CD14-positive monocyte (primary cell): ENCODE data around the gene RNF44. TPM values are rescaled to one million over a fixed set of nuclear protein-coding genes. Genes with fewer than 3 reads are reported as not detected.
A peak's percentile ranks its signal among the peaks of the same experiment; 100 is the strongest.

Experiments used
- DNase-seq, 3 donors: peaks; one replicate each; pipeline ENCODE4 v3.0.0-alpha.2; 2011 to 2022
- H2AFZ ChIP-seq: 2 replicates; pipeline ENCODE4 v1.6.0; 2012; ENCODE audit warnings: mild to moderate bottlenecking, low read depth, low read length, inconsistent platforms; ENCODE audit not compliant: insufficient read depth, poor library complexity, severe bottlenecking
- H3K27ac ChIP-seq, 2 donors: 1 replicate in 1 of 2; 2 replicates in 1 of 2; pipeline ENCODE4 v1.5.1; 2012 to 2013; ENCODE audit warnings: low read length in 2 of 2, control low read depth in 1 of 2, inconsistent platforms in 1 of 2, low read depth in 1 of 2, mild to moderate bottlenecking in 1 of 2
- H3K27me3 ChIP-seq, 2 donors: one replicate each; pipeline versions ENCODE4 v1.6.0 to v1.6.1; 2011 to 2013; ENCODE audit warnings: low read length in 2 of 2; ENCODE audit not compliant: control insufficient read depth in 2 of 2, insufficient read depth in 2 of 2
- H3K36me3 ChIP-seq, 2 donors: replicated peaks in 1 of 2; 1 replicate in 1 of 2; 2 replicates in 1 of 2; pipeline versions ENCODE4 v1.5.1 to v1.6.1; 2012 to 2013; ENCODE audit warnings: low read length in 2 of 2, control low read depth in 1 of 2, inconsistent platforms in 1 of 2, mild to moderate bottlenecking in 1 of 2; ENCODE audit not compliant: insufficient read depth in 2 of 2, control insufficient read depth in 1 of 2
- H3K4me1 ChIP-seq, 2 donors: 1 replicate in 1 of 2; 2 replicates in 1 of 2; pipeline versions ENCODE4 v1.5.1 to v1.6.1; 2012 to 2013; ENCODE audit warnings: low read length in 2 of 2, control low read depth in 1 of 2, inconsistent platforms in 1 of 2, mild to moderate bottlenecking in 1 of 2, moderate library complexity in 1 of 2; ENCODE audit not compliant: insufficient read depth in 2 of 2, control insufficient read depth in 1 of 2
- H3K4me2 ChIP-seq: replicated peaks from 2 replicates; pipeline ENCODE3; 2012; ENCODE audit warnings: low read length, moderate library complexity, mild to moderate bottlenecking; ENCODE audit not compliant: poor library complexity, severe bottlenecking; ENCODE audit errors: extremely low read depth
- H3K4me3 ChIP-seq, 3 experiments: fragments of 200-600 bp in 1 of 3; sonication (generic) in 1 of 3; replicated peaks in 1 of 3; 1 replicate in 2 of 3; 2 replicates in 1 of 3; pipeline ENCODE4 v1.5.1; 2011 to 2013; ENCODE audit warnings: low read length in 3 of 3, mild to moderate bottlenecking in 3 of 3, control low read depth in 2 of 3, low read depth in 2 of 3, inconsistent platforms in 1 of 3, moderate library complexity in 1 of 3
- H3K79me2 ChIP-seq: 2 replicates; pipeline ENCODE4 v1.6.0; 2012; ENCODE audit warnings: mild to moderate bottlenecking, control low read depth, inconsistent platforms, low read length, moderate library complexity; ENCODE audit not compliant: insufficient read depth
- H3K9ac ChIP-seq: 2 replicates; pipeline ENCODE4 v1.6.0; 2017; ENCODE audit warnings: low read length, mild to moderate bottlenecking; ENCODE audit not compliant: insufficient read depth, poor library complexity, severe bottlenecking
- H3K9me3 ChIP-seq, 2 donors: replicated peaks in 1 of 2; 1 replicate in 1 of 2; 2 replicates in 1 of 2; pipeline versions ENCODE4 v1.5.1 to v1.6.1; 2012 to 2013; ENCODE audit warnings: low read length in 2 of 2, control low read depth in 1 of 2; ENCODE audit not compliant: control insufficient read depth in 1 of 2, insufficient read depth in 1 of 2
- H4K20me1 ChIP-seq: 2 replicates; pipeline ENCODE4 v1.6.0; 2012; ENCODE audit warnings: mild to moderate bottlenecking, low read length, control low read depth, moderate library complexity; ENCODE audit not compliant: insufficient read depth
- H3K27ac Mint-ChIP-seq, 7 donors: one replicate each; pipeline ENCODE4 v1.8.0; 2020; ENCODE audit warnings: mild to moderate bottlenecking in 7 of 7, mixed read lengths in 7 of 7, moderate library complexity in 6 of 7, inconsistent platforms in 2 of 7
- H3K27me3 Mint-ChIP-seq, 3 donors: one replicate each; pipeline ENCODE4 v1.8.0; 2021 to 2022; ENCODE audit warnings: low read depth in 3 of 3, mild to moderate bottlenecking in 3 of 3, mixed read lengths in 3 of 3, moderate library complexity in 3 of 3, inconsistent platforms in 1 of 3
- H3K36me3 Mint-ChIP-seq, 2 donors: one replicate each; pipeline ENCODE4 v1.8.0; 2020; ENCODE audit warnings: mixed read lengths in 2 of 2, inconsistent platforms in 1 of 2, mild to moderate bottlenecking in 1 of 2
- H3K4me1 Mint-ChIP-seq: one replicate; pipeline ENCODE4 v1.8.0; 2020; ENCODE audit warnings: mild to moderate bottlenecking, mixed read lengths
- H3K4me3 Mint-ChIP-seq, 2 donors: one replicate each; pipeline ENCODE4 v1.8.0; 2020; ENCODE audit warnings: mild to moderate bottlenecking in 2 of 2, mixed read lengths in 2 of 2, moderate library complexity in 1 of 2
- H3K9me3 Mint-ChIP-seq, 7 donors: one replicate each; pipeline ENCODE4 v1.8.0; 2020 to 2022; ENCODE audit warnings: mixed read lengths in 7 of 7, mild to moderate bottlenecking in 6 of 7, moderate library complexity in 6 of 7, inconsistent platforms in 2 of 7
- CTCF ChIP-seq: fragments of 200-600 bp; IDR thresholded peaks from one replicate; pipeline ENCODE4 v1.8.0; 2022; ENCODE audit warnings: antibody characterized with exemption, mild to moderate bottlenecking
- WGBS: methylation state at CpG from one replicate; pipeline ENCODE4 v1.1.5; 2013; ENCODE audit warnings: missing lambda C conversion rate; ENCODE audit not compliant: insufficient coverage; 5-methylcytosine and 5-hydroxymethylcytosine counted together
- intact Hi-C, 2 donors: fragments of 100-400 bp; cut with micrococcal nuclease; formaldehyde crosslinking; loops; one replicate each; pipeline versions ENCODE4 v1.15.0 to v1.15.1; 2023
- polyA plus RNA-seq, 3 donors: library from polyadenylated mRNA; depleted of rRNA in 1 of 3; unstranded in 2 of 3; stranded (reverse) in 1 of 3; fragments of 300-500 nt in 2 of 3; fragments of >200 nt in 1 of 3; fragmentation: Illumina TruSeq in 2 of 3; gene quantifications; 1 replicate in 2 of 3; 2 replicates in 1 of 3; pipeline ENCODE4 v1.2.3, GENCODE V29; 2012 to 2021

Gene RNF44
- polyA plus RNA-seq, 3 donors = 1.9 to 133 (median 3.1) TPM

GRCh38 chr5:176528301-176528700 is 8.9 kb downstream of the RNF44 start:
- peak overlapping the region in 1 of 7 donors; percentile 60 for H3K27ac Mint-ChIP-seq
- no peak overlapping the region for H3K27ac ChIP-seq
- peaks cover 32 to 47% of the 10 kb centered on the region in 2 donors for H3K36me3 Mint-ChIP-seq
- H3K36me3 ChIP-seq = peaks cover 48 to 49% of the 10 kb centered on the region in 2 donors
- H3K4me1 ChIP-seq = peaks cover 31 to 33% of the 10 kb centered on the region in 2 donors
- no peaks in the 10 kb centered on the region for H3K9me3 ChIP-seq
- peaks cover 35% of the 10 kb centered on the region for H3K4me1 Mint-ChIP-seq
- peaks cover 26% of the 10 kb centered on the region for H3K79me2 ChIP-seq
- TF ChIP-seq CTCF = no peak
- H4K20me1 ChIP-seq = peaks cover 60% of the 10 kb centered on the region
- H3K4me3 ChIP-seq = no peak overlapping the region
- H3K4me3 Mint-ChIP-seq = no peak overlapping the region
- H2AFZ ChIP-seq = no peak overlapping the region
- no peak overlapping the region for H3K4me2 ChIP-seq
- no peaks in the 10 kb centered on the region for H3K9me3 Mint-ChIP-seq
- no peaks in the 10 kb centered on the region for H3K27me3 ChIP-seq
- no peak for DNase-seq
- WGBS = 96% methylated on average over 7 of the region's 11 CpGs
- peaks cover 0 to 3% (median 0%) of the 10 kb centered on the region in 3 donors for H3K27me3 Mint-ChIP-seq
- intact Hi-C loops = no loop called here
- H3K9ac ChIP-seq = no peak overlapping the region

GRCh38 chr5:176527246-176528222 is 9.7 kb downstream of the RNF44 start:
- H3K9me3 Mint-ChIP-seq = no peaks in the 10 kb centered on the region
- DNase-seq = no peak
- H3K79me2 ChIP-seq = peaks cover 18% of the 10 kb centered on the region
- peaks cover 23 to 25% of the 10 kb centered on the region in 2 donors for H3K4me1 ChIP-seq
- no peak overlapping the region for H3K9ac ChIP-seq
- peaks cover 32 to 47% of the 10 kb centered on the region in 2 donors for H3K36me3 Mint-ChIP-seq
- H3K36me3 ChIP-seq = peaks cover 48 to 49% of the 10 kb centered on the region in 2 donors
- H3K27ac Mint-ChIP-seq = peak overlapping the region in 1 of 7 donors; percentile 55
- intact Hi-C loops = no loop called here
- peaks cover 53% of the 10 kb centered on the region for H4K20me1 ChIP-seq
- H3K4me3 ChIP-seq = no peak overlapping the region
- no peak overlapping the region for H3K4me2 ChIP-seq
- H2AFZ ChIP-seq = no peak overlapping the region
- WGBS = 97% methylated on average over 22 of the region's 34 CpGs
- H3K27ac ChIP-seq = no peak overlapping the region
- peaks cover 33% of the 10 kb centered on the region for H3K4me1 Mint-ChIP-seq
- TF ChIP-seq CTCF = no peak
- H3K27me3 ChIP-seq = no peaks in the 10 kb centered on the region
- no peak overlapping the region for H3K4me3 Mint-ChIP-seq
- H3K9me3 ChIP-seq = no peaks in the 10 kb centered on the region
- H3K27me3 Mint-ChIP-seq = peaks cover 0 to 3% (median 0%) of the 10 kb centered on the region in 3 donors
